Stimulated activated naive B cell treated with anti-CD40 and anti-IgM and Interleukin-4, amounts not matched to agents 10 μg/mL and 1 μg/mL and 100 μg/mL, for 72 hours (primary cell): ENCODE results near the gene DNAI7.

Source experiments
- ATAC-seq, 2 donors: fragments of 150-1000 bp; cut with Tn5 transposase; replicated peaks; 2 replicates each; pipeline ENCODE4 v1.10.0; 2021; ENCODE audit warnings: moderate library complexity in 1 of 2
- DNase-seq: peaks from one replicate; pipeline ENCODE4 v3.0.0; 2021
- H3K27ac Mint-ChIP-seq: one replicate; pipeline ENCODE4 v1.8.0; 2022; ENCODE audit warnings: mild to moderate bottlenecking, mixed read lengths
- H3K27me3 Mint-ChIP-seq, 2 donors: one replicate each; pipeline ENCODE4 v1.8.0; 2022; ENCODE audit warnings: mixed read lengths in 2 of 2
- H3K36me3 Mint-ChIP-seq, 2 donors: one replicate each; pipeline ENCODE4 v1.8.0; 2022; ENCODE audit warnings: mixed read lengths in 2 of 2, mild to moderate bottlenecking in 1 of 2
- H3K4me1 Mint-ChIP-seq, 2 donors: one replicate each; pipeline ENCODE4 v1.8.0; 2022; ENCODE audit warnings: mixed read lengths in 2 of 2, mild to moderate bottlenecking in 1 of 2
- H3K4me3 Mint-ChIP-seq, 2 donors: one replicate each; pipeline ENCODE4 v1.8.0; 2022; ENCODE audit warnings: mild to moderate bottlenecking in 2 of 2, mixed read lengths in 2 of 2, moderate library complexity in 1 of 2
- H3K9me3 Mint-ChIP-seq, 2 donors: one replicate each; pipeline ENCODE4 v1.8.0; 2022; ENCODE audit warnings: mixed read lengths in 2 of 2, mild to moderate bottlenecking in 1 of 2

DNAI7 gene, protein sequence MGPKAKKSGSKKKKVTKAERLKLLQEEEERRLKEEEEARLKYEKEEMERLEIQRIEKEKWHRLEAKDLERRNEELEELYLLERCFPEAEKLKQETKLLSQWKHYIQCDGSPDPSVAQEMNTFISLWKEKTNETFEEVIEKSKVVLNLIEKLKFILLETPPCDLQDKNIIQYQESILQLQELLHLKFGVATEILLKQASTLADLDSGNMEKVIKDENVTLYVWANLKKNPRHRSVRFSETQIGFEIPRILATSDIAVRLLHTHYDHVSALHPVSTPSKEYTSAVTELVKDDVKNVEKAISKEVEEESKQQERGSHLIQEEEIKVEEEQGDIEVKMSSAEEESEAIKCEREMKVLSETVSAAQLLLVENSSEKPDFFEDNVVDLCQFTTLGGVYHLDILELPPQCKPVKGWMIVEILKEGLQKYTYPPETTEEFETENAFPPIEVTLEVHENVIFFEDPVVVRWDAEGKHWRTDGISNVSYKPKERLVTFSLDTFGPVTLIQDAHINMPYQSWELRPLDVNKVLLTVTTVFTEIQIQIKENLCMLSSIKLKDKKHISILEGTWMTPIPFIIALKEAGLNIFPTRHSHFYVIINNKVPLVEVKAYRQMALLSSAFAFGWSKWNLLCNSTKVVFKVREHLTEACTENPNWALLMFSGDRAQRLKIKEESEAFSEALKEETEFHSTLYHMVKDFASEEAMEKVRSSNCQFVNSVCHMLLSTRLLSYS

DNA sequence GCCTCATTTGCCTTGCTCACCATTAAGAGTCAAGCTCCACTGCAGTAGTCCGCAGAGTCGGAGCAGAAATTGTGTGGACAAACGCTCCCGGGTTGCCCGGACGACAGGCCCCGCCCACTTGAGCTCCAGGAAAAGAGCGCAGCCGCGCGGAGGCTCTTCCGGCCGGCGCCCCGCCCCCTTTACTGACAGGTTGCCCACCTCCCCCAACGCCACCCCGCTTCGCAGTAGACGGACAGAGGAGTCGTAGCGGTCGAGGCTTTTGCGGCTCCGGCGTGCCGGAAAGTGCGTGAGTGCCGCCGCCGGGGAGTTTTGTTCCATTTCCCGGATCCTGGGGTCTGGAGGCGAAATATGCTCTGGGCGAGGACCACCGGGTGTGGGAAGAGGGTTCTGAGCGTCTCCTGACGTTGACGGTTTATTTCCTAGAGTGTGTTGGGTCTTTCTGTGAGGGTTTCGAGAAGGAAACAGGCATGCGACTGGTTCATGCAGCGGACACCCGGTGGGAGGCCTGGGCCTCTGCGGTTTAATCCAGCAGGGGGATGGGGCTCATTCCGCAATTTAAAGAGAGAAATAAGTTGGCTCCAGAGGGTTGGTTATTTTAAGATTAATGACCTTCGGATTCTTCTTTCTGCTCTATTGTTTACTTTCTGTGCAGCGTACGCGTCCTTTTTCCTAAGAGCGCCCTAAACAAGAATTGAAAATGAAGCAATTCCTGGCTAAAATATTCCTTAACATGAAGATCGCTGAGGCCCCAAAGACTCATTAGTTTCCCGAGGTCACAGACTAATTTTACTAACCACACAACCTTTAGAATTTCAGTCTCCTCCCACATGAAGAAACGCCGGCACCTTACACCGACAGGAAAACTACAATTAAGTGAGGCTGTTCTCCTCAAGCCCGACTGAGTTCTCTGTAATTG lies at the start of gene DNAI7, which contains the start of gene ETFRF1:
Gene DNAI7, minus strand, starts transcription at position 105 of the 916 bp plus-strand sequence. Its CDS starts 82 bp downstream, at position 23.
Gene ETFRF1, plus strand, starts transcription at position 182 of the 916 bp plus-strand sequence. CDS start 8,720 bp downstream, outside the sequence.
- H3K27me3 Mint-ChIP-seq, result no peaks in the 10 kb centered on the region
- peaks cover 10 to 16% of the 10 kb centered on the region in 2 donors for H3K36me3 Mint-ChIP-seq
- DNase-seq (peak; percentile 92), ATAC-seq (peak; percentile 97 to 99)
- H3K27ac Mint-ChIP-seq, result peak within 1 kb of the TSS; percentile 99
- peak within 1 kb of the TSS; percentile 97 to 98 for H3K4me3 Mint-ChIP-seq
- H3K9me3 Mint-ChIP-seq, result no peaks in the 10 kb centered on the region
- peaks cover 11 to 23% of the 10 kb centered on the region in 2 donors for H3K4me1 Mint-ChIP-seq

DNA sequence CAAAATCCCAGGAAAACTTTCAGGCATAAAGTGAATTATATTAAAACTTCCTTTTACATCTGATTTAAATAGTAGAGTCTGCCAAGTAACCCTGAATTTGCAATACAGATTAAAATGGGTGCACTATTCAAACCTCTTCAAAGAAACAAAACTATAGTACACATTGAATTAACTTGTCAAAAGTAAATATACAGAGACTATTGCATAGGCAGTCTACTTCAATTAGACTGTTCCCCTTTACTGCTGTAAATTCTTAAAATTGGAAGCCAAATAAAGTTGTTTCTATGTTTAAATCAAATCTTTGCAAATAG lies 48.7 kb upstream of the DNAI7 start:
- H3K4me1 Mint-ChIP-seq, result peaks cover 14 to 25% of the 10 kb centered on the region in 2 donors
- no peak overlapping the region for H3K27ac Mint-ChIP-seq
- H3K9me3 Mint-ChIP-seq, result peaks cover 0 to 2% of the 10 kb centered on the region in 2 donors
- H3K27me3 Mint-ChIP-seq, result no peaks in the 10 kb centered on the region
- ATAC-seq (no peak), DNase-seq (no peak)
- H3K36me3 Mint-ChIP-seq, result peaks cover 32 to 44% of the 10 kb centered on the region in 2 donors
- no peak overlapping the region for H3K4me3 Mint-ChIP-seq

DNA sequence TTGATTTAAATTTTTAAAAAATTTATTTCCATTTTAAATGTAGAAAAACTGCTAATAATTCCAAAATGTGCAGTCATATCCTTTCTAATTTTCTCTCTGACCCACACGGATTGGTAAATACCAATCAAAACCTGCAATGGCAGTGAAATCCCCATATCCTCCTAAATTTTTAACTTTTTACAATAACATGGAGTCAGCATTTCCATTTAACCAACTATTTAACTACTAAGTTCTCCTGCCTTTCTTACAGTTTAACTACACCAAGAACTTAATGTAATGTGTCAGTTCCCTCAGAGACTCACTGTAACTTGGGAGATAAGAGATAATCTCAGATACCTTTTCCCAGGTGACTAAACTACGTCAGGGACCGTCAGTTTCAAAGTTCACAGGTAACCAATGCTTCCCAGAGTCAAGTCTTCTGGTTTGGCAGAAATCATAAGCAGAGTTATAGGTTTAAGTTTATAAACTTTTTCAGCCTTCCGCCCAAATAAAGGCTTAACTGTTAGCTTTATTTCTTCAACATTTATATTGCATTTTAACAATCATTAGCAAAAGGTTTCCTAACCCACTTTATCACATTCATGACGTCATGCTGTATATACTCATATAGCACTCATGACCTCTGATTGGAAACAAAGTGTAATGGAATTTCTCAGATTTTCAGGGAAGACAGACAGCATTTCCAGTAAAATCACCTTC lies 48.2 kb upstream of the DNAI7 start:
- Mint-ChIP-seq H3K27ac (peak overlapping the region; percentile 39), H3K4me3 (no peak overlapping the region), H3K9me3 (peaks cover 0 to 2% of the 10 kb centered on the region in 2 donors), H3K27me3 (no peaks in the 10 kb centered on the region), H3K4me1 (peaks cover 14 to 20% of the 10 kb centered on the region in 2 donors), H3K36me3 (peaks cover 29 to 47% of the 10 kb centered on the region in 2 donors)
- no peak for ATAC-seq
- no peak for DNase-seq

DNA sequence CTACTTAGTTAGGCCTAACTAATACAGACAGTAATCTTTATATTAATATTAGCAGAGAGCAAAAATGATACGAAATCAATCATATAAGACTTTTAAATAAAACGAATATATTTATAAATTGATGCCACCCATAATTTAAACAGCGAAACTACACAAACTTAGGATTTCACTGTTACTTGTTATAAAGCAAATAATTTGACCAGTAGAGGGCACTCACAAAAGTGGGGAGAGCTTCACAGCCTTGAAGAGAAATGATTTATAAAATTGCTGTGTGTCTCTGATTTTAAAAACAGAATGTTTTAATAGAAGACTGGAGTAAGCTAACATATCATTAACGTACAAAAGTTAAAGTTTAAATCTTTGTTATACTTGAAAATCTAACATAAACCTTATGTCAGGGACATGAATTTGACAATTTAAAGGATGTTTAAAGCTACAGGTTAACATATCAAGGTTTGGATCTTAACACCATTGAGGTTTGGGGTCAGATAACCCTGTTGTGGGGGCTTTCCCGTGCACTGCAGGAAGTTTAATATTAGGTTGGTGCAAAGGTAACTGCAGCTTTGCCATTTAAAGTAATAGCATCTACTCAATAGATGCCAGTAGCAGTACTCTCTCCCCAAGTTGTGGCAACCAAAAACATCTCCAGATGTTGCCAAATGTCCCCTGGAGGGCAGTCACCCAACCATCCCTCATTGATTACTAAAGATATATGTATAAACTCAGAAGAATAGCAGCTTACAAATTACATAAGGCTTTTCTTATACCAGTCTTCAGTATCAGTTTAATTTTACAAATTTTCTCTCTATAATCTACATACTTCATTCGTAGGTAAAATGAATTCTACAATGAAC lies 46.4 kb upstream of the DNAI7 start:
- DNase-seq, result no peak
- no peak overlapping the region for H3K27ac Mint-ChIP-seq

DNA sequence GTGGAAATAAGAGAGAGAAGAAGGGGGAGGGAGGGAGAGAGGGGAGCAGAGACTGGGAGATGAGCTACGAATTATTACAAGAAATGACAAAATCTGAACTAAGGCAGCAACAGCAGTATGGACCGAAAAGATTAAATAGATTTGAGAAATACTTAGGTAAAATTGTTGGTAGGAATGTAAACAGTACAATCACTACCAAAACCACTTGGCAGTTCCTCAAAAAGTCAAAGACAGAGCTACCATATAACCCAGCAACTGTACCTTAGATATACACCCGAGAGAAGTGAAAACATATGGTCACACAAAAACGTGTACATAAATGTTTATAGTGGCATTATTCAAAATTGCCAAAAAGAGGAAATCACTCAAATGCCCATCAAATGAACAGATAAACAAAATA lies 41.7 kb upstream of the DNAI7 start:
- no peak overlapping the region for H3K4me3 Mint-ChIP-seq
- H3K36me3 Mint-ChIP-seq, result peaks cover 30 to 49% of the 10 kb centered on the region in 2 donors
- ATAC-seq (no peak), DNase-seq (no peak)
- no peaks in the 10 kb centered on the region for H3K9me3 Mint-ChIP-seq
- H3K27me3 Mint-ChIP-seq, result no peaks in the 10 kb centered on the region
- H3K4me1 Mint-ChIP-seq, result peaks cover 14 to 18% of the 10 kb centered on the region in 2 donors
- no peak overlapping the region for H3K27ac Mint-ChIP-seq

More for the DNA sequence above, 46.4 kb upstream of the DNAI7 start:
- Mint-ChIP-seq H3K4me1 (peaks cover 18 to 21% of the 10 kb centered on the region in 2 donors), H3K4me3 (no peak overlapping the region), H3K9me3 (peaks cover 0 to 2% of the 10 kb centered on the region in 2 donors), H3K27me3 (no peaks in the 10 kb centered on the region), H3K36me3 (peaks cover 33 to 49% of the 10 kb centered on the region in 2 donors)
- ATAC-seq, result peak; percentile 69 to 77

DNA sequence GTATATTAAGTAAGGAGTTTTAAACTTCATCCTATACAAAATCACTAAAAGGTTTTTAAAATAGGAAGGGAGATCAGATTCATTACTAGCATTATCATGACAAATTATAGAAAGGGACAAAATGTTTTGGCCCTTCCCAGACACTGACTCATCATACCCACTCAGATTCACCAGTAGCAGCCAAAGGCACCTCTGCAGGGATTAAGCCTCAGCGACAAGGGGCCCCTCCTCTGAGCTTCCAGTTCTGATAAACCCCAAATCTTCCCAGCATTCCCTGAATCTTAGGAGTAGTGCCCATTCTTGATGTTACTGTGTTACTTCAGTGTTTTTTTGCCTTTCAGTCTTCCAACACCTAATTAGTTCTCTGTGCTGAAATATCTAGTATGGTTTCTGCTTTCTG lies 41.2 kb upstream of the DNAI7 start:
- H3K9me3 Mint-ChIP-seq, result no peaks in the 10 kb centered on the region
- H3K36me3 Mint-ChIP-seq, result peaks cover 32 to 49% of the 10 kb centered on the region in 2 donors
- ATAC-seq, result no peak
- peaks cover 14 to 18% of the 10 kb centered on the region in 2 donors for H3K4me1 Mint-ChIP-seq
- DNase-seq, result no peak
- no peak overlapping the region for H3K4me3 Mint-ChIP-seq
- H3K27ac Mint-ChIP-seq, result no peak overlapping the region
- H3K27me3 Mint-ChIP-seq, result no peaks in the 10 kb centered on the region

DNA sequence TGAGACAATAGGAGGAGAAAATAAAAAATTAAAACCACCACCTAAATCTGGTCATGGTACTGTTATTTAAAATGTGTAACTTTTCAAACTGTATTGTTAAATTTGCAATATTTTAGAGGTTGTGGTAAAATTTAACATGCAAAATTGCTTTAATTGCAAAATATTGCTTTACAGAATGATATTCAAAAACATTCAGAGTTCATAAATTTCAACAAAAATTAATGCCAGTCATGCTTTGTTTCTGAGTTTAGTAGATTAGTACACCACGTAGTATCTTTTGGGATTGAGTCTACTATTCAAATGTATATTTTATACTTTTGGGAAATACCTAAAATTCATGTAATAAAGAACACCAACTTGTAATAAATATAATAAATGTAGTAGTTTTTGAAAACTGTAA lies 18.4 kb upstream of the DNAI7 start:
- Mint-ChIP-seq H3K27me3 (no peaks in the 10 kb centered on the region), H3K4me1 (no peaks in the 10 kb centered on the region), H3K36me3 (peaks cover 16 to 19% of the 10 kb centered on the region in 2 donors), H3K9me3 (no peaks in the 10 kb centered on the region), H3K27ac (no peak overlapping the region), H3K4me3 (no peak overlapping the region)
- DNase-seq, result no peak
- ATAC-seq, result no peak

DNA sequence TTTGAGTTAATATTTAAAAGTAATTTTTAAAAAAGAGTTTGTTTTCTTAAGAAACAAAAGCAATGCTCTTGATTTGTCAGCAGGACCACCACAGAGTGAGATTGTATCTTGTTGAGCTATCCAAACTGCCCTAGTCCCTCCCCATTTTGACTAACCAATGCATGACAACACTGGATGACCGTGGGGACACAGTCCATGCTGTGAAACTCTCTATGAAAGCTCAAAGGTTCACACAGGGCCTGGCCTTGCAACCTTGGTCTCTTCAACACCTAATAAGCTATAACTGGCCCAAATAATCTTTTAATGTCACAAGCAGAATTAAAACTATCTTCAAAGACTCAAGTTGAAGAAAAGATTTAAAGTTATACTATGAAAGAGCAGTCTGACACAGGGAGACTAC lies 13.6 kb upstream of the DNAI7 start:
- Mint-ChIP-seq H3K27me3 (no peaks in the 10 kb centered on the region), H3K9me3 (no peaks in the 10 kb centered on the region), H3K27ac (no peak overlapping the region), H3K36me3 (peaks cover 6 to 14% of the 10 kb centered on the region in 2 donors), H3K4me3 (no peak overlapping the region), H3K4me1 (no peaks in the 10 kb centered on the region)
- DNase-seq, result no peak
- no peak for ATAC-seq

DNA sequence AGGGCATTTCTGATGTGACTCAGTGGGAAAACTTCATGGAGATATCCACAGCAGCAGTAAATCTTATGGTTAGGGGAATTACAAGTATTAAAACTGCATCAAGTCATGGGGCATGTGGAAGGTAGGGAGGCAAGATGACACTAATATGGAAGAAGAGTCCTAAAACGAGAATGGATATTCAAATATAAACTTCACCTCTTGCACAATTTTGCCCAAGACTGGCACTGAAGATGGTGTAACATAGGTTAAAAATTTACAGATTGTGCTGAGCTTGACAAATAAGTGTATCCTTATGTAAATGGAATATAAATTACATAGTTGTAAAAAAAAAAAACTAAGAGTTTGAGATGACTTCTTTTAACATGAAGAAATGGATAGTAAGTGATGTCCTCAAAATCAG lies 12.9 kb upstream of the DNAI7 start:
- ATAC-seq, result no peak
- H3K9me3 Mint-ChIP-seq, result no peaks in the 10 kb centered on the region
- no peaks in the 10 kb centered on the region for H3K4me1 Mint-ChIP-seq
- no peak overlapping the region for H3K4me3 Mint-ChIP-seq
- peaks cover 10 to 18% of the 10 kb centered on the region in 2 donors for H3K36me3 Mint-ChIP-seq
- no peak overlapping the region for H3K27ac Mint-ChIP-seq
- DNase-seq, result no peak
- H3K27me3 Mint-ChIP-seq, result no peaks in the 10 kb centered on the region

DNA sequence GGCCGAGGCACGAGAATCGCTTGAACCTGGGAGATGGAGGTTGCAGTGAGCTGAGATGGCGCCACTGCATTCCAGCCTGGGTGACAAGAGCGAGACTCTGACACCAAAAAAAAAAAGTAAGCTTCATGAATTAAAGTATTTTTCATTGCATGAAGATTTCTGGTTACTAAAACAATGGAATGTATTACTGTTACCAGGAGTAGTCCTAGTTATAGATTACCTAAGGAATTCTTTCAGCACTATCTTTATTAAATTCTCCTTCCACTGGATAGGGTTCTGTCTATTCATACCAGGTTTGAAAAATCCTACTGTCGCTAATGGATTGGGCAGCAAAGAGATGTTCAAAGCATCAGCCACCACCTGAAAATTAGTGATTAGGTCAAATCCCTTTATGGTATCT lies 12.5 kb upstream of the DNAI7 start:
- H3K4me3 Mint-ChIP-seq, result no peak overlapping the region
- H3K27ac Mint-ChIP-seq, result no peak overlapping the region
- H3K27me3 Mint-ChIP-seq, result no peaks in the 10 kb centered on the region
- ATAC-seq, result no peak
- H3K36me3 Mint-ChIP-seq, result peaks cover 11 to 19% of the 10 kb centered on the region in 2 donors
- H3K4me1 Mint-ChIP-seq, result peaks cover 0 to 2% of the 10 kb centered on the region in 2 donors
- no peaks in the 10 kb centered on the region for H3K9me3 Mint-ChIP-seq
- no peak for DNase-seq

DNA sequence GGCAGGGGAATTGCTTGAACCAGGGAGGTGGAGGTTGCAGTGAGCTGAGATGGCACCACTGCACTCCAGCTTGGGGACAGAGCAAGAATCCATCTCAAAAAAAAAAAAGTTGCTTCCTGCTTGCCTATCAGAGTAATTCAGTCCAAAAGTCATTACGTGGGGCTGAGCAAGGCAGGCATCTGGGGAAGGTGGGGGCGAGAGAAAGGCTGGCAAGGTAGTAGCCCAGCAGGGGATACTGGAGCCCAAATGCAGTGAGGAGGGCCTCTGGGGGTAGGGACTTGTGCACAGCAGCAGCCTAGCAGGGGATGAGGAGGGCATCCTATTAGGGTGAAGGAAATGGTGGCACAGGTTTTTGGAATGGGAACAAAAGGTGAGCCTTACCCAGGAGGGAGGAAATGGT lies 7.2 kb upstream of the DNAI7 start:
- Mint-ChIP-seq H3K36me3 (peaks cover 20 to 33% of the 10 kb centered on the region in 2 donors), H3K9me3 (no peaks in the 10 kb centered on the region), H3K27ac (no peak overlapping the region), H3K4me1 (peaks cover 10 to 28% of the 10 kb centered on the region in 2 donors), H3K4me3 (no peak overlapping the region), H3K27me3 (no peaks in the 10 kb centered on the region)
- no peak for ATAC-seq
- no peak for DNase-seq

DNA sequence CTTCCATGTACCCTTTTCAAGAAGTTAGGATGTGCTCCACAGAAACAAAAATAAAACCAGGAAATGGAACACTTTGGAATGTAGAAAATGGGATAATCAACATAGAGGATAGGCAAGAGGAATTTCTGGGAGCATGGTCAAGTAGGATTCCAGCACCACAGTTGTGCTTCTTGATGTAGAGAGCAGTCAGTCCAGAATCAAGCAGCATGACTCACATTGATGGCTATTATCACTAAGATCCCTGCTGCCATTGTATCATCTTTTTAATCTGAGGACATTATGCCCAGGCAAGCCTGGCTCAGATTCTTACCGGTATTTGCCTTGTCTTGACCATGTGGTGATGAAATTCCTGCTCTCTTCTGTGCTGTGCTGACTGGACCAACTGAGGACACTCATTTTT lies 5.7 kb upstream of the DNAI7 start:
- Mint-ChIP-seq H3K9me3 (no peaks in the 10 kb centered on the region), H3K36me3 (peaks cover 20 to 27% of the 10 kb centered on the region in 2 donors), H3K4me1 (peaks cover 11 to 28% of the 10 kb centered on the region in 2 donors), H3K27ac (no peak overlapping the region), H3K4me3 (no peak overlapping the region), H3K27me3 (no peaks in the 10 kb centered on the region)
- ATAC-seq (no peak), DNase-seq (no peak)

DNA sequence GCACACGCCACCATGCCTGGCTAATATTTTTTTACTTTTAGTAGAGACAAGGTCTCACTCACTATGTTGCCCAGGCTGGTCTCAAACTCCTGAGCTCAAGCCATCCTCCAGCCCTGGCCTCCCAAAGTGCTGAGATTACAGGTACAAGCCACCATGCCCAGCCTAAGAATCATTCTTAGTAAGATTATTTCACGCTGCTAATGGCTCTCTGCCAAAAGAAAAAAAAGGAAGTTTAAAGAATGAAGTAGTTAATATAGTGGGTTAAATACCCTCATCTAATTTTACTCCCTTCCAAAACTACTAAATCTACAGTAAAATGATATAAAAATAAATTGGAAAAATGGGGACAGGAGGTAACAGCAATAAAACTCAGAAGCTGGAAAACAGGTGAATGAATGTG lies 2.6 kb upstream of the DNAI7 start:
- Mint-ChIP-seq H3K9me3 (no peaks in the 10 kb centered on the region), H3K36me3 (peaks cover 17 to 23% of the 10 kb centered on the region in 2 donors), H3K27me3 (no peaks in the 10 kb centered on the region), H3K27ac (no peak overlapping the region), H3K4me1 (peaks cover 14 to 39% of the 10 kb centered on the region in 2 donors), H3K4me3 (no peak overlapping the region)
- ATAC-seq (no peak), DNase-seq (no peak)
